ENCODE measurements around the gene DPP6. TPM values are rescaled to one million over a fixed set of nuclear protein-coding genes. Genes with fewer than 3 reads are reported as not detected.

Gene DPP6
- polyA plus RNA-seq, 1 of the 3 experiments (the other 2 are of a cell fraction), result not detected

DNA sequence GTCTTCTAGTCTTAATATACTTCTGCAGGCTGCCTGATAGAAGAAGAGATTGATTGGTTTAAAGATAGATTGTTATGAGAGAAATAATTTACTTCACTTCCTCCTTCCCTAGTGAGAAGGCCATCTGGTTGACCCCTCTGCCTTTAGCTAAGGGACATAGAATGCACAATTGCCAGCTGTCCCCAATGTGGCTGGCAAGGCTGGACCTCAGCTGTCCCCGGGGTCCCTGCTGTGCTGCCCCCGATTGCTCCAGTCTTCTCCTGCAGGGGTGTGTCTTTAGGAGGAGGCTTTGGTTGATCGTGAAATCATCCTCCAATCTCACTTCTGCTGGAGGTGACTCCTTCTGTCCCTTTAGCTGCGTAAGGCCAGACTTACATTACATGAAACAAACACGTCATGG, 388.5 kb downstream of the DPP6 start:
- 21% methylated on average over 5 of the region's 5 CpGs for WGBS (ENCODE audit: low lambda C conversion rate)

DNA sequence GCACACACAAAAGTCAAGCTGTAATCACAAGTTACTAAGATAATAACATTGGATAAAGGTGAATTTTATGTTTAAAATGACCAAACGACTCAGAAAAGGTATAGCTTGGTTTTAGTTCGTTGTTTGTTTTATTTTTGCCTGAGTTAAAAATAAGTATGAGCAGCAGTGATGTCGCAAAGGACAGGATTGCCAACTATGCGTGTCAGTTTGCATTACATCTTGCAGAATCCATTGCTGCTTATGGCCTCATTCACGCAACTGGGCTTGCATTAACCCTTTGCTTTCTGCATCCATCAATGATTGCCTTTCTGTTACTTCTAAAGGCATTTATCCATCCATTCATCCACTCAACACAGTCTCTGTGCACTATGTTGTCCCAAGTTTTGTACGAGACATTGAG, 389.6 kb downstream of the DPP6 start:
- no peak for DNase-seq
- H3K9me3 ChIP-seq, result peaks cover 7% of the 10 kb centered on the region; the same call in 1 of the 2 replicates
- H3K9me2 ChIP-seq, result 0 out of 2 replicates have a peak, but pooled peaks cover 3% of the 10 kb centered on the region
- no peak overlapping the region for H3K27ac ChIP-seq (ENCODE audit: low read depth in 2 of 2, low read length in 1 of 2)
- H3K4me2 ChIP-seq, result no peak overlapping the region
- POLR2A ChIA-PET, result no interaction called here
- H4K20me1 ChIP-seq (ENCODE audit: insufficient read depth), result no peaks in the 10 kb centered on the region
- no peak overlapping the region for H2AFZ ChIP-seq (ENCODE audit: low read depth)
- H3K4me3 ChIP-seq (ENCODE audit: low read depth in 2 of 2, low read length in 1 of 2), result no peak overlapping the region
- no peaks in the 10 kb centered on the region for H3K79me2 ChIP-seq (ENCODE audit: insufficient read depth)
- CTCF ChIA-PET, result interaction anchor here (0.6 to 2.1 kb wide), 2 partner anchors 62 to 358 kb away, joined by 3 to 5 read pairs; no protein-coding TSS in a partner anchor
- no peaks in the 10 kb centered on the region for H3K4me1 ChIP-seq (ENCODE audit: control insufficient read depth in 1 of 2, insufficient read depth in 2 of 2, low read depth in 1 of 2, low read length in 1 of 2)
- H3K9ac ChIP-seq, result no peak overlapping the region
- WGBS (ENCODE audit: low lambda C conversion rate), result 31% methylated on average over 6 of the region's 6 CpGs
- H3K36me3 ChIP-seq (replicated peaks in 1 of 2; ENCODE audit: control insufficient read depth in 1 of 2, insufficient read depth in 2 of 2, low read length in 1 of 2), result no peaks in the 10 kb centered on the region
- H3F3A ChIP-seq (replicated peaks; ENCODE audit: insufficient read depth), result no peaks in the 10 kb centered on the region
- no peaks in the 10 kb centered on the region for H3K27me3 ChIP-seq (ENCODE audit: insufficient read depth)
- TF ChIP-seq SMC3 (IDR thresholded peaks at IDR 0.05; ENCODE audit: low read depth, low read length) (no peak), RCOR1 (IDR thresholded peaks at IDR 0.05; ENCODE audit: low read length) (no peak), EP300 (IDR thresholded peaks at IDR 0.05; ENCODE audit: borderline replicate concordance in 1 of 2, low read depth in 1 of 2, low read length in 1 of 2) (no peak), MEF2A (IDR thresholded peaks at IDR 0.05; ENCODE audit: borderline replicate concordance, low read depth) (no peak), SIN3A (IDR thresholded peaks at IDR 0.05; ENCODE audit: borderline replicate concordance, low read depth, low read length) (no peak), GABPA (IDR thresholded peaks at IDR 0.05; ENCODE audit: low read depth) (no peak), NRF1 (IDR thresholded peaks at IDR 0.05; ENCODE audit: low read depth, low read length) (no peak), CHD2 (IDR thresholded peaks at IDR 0.05; ENCODE audit: low read length, partially characterized antibody) (no peak), POLR2AphosphoS5 (IDR thresholded peaks at IDR 0.05; ENCODE audit: low read depth, low read length) (no peak), EZH2phosphoT487 (IDR thresholded peaks at IDR 0.05; ENCODE audit: borderline replicate concordance, low read depth) (no peak), GATA2 (CRISPR knock-in tag; IDR thresholded peaks at IDR 0.05) (no peak), TCF12 (IDR thresholded peaks at IDR 0.05) (no peak)
- TF ChIP-seq, protein P1, sequence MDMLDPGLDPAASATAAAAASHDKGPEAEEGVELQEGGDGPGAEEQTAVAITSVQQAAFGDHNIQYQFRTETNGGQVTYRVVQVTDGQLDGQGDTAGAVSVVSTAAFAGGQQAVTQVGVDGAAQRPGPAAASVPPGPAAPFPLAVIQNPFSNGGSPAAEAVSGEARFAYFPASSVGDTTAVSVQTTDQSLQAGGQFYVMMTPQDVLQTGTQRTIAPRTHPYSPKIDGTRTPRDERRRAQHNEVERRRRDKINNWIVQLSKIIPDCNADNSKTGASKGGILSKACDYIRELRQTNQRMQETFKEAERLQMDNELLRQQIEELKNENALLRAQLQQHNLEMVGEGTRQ (IDR thresholded peaks at IDR 0.05; ENCODE audit: borderline replicate concordance, low read depth, low read length), result no peak
- TF ChIP-seq, protein P2, sequence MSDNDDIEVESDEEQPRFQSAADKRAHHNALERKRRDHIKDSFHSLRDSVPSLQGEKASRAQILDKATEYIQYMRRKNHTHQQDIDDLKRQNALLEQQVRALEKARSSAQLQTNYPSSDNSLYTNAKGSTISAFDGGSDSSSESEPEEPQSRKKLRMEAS (IDR thresholded peaks at IDR 0.05; ENCODE audit: low read depth), result no peak

More for the DNA sequence above, 388.5 kb downstream of the DPP6 start:
- CTCF ChIA-PET, result interaction anchor here (1.7 kb wide), 1 partner anchor 119 kb away, joined by 3 read pairs; no protein-coding TSS in a partner anchor
- Histone ChIP-seq H3K79me2 (ENCODE audit: insufficient read depth) (no peaks in the 10 kb centered on the region), H3K27ac (ENCODE audit: low read depth in 2 of 2, low read length in 1 of 2) (no peak overlapping the region), H3K4me3 (ENCODE audit: low read depth in 2 of 2, low read length in 1 of 2) (no peak overlapping the region), H3K4me1 (ENCODE audit: control insufficient read depth in 1 of 2, insufficient read depth in 2 of 2, low read depth in 1 of 2, low read length in 1 of 2) (no peaks in the 10 kb centered on the region), H3K4me2 (no peak overlapping the region), H2AFZ (ENCODE audit: low read depth) (no peak overlapping the region), H3K9me2 (0 out of 2 replicates have a peak, but pooled peaks cover 3% of the 10 kb centered on the region), H3K27me3 (ENCODE audit: insufficient read depth) (no peaks in the 10 kb centered on the region), H3K9me3 (peaks cover 4% of the 10 kb centered on the region; the same call in 1 of the 2 replicates), H4K20me1 (ENCODE audit: insufficient read depth) (no peaks in the 10 kb centered on the region), H3K9ac (no peak overlapping the region), H3K36me3 (replicated peaks in 1 of 2; ENCODE audit: control insufficient read depth in 1 of 2, insufficient read depth in 2 of 2, low read length in 1 of 2) (no peaks in the 10 kb centered on the region), H3F3A (replicated peaks; ENCODE audit: insufficient read depth) (no peaks in the 10 kb centered on the region)
- TF ChIP-seq, protein P3, sequence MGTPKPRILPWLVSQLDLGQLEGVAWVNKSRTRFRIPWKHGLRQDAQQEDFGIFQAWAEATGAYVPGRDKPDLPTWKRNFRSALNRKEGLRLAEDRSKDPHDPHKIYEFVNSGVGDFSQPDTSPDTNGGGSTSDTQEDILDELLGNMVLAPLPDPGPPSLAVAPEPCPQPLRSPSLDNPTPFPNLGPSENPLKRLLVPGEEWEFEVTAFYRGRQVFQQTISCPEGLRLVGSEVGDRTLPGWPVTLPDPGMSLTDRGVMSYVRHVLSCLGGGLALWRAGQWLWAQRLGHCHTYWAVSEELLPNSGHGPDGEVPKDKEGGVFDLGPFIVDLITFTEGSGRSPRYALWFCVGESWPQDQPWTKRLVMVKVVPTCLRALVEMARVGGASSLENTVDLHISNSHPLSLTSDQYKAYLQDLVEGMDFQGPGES (IDR thresholded peaks at IDR 0.05; ENCODE audit: low read depth, low read length), result no peak
- TF ChIP-seq RAD21 (IDR thresholded peaks at IDR 0.05; ENCODE audit: low read length), result no peak
- no peak for TF ChIP-seq FOXJ3 (CRISPR knock-in tag; IDR thresholded peaks at IDR 0.05)
- no peak for TF ChIP-seq RXRA (IDR thresholded peaks at IDR 0.05; ENCODE audit: borderline replicate concordance, low read depth)
- TF ChIP-seq TCF12 (IDR thresholded peaks at IDR 0.05), result no peak
- TF ChIP-seq, protein P1 (IDR thresholded peaks at IDR 0.05; ENCODE audit: borderline replicate concordance, low read depth, low read length), result no peak
- TF ChIP-seq NRF1 (IDR thresholded peaks at IDR 0.05; ENCODE audit: low read depth, low read length), result no peak
- TF ChIP-seq CHD2 (IDR thresholded peaks at IDR 0.05; ENCODE audit: low read length, partially characterized antibody), result no peak
- TF ChIP-seq NFIC (IDR thresholded peaks at IDR 0.05; ENCODE audit: borderline replicate concordance), result no peak
- no peak for TF ChIP-seq FOSL2 (IDR thresholded peaks at IDR 0.05; ENCODE audit: borderline replicate concordance, low read depth)
- TF ChIP-seq, protein P4, sequence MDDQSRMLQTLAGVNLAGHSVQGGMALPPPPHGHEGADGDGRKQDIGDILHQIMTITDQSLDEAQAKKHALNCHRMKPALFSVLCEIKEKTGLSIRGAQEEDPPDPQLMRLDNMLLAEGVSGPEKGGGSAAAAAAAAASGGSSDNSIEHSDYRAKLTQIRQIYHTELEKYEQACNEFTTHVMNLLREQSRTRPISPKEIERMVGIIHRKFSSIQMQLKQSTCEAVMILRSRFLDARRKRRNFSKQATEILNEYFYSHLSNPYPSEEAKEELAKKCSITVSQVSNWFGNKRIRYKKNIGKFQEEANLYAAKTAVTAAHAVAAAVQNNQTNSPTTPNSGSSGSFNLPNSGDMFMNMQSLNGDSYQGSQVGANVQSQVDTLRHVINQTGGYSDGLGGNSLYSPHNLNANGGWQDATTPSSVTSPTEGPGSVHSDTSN (IDR thresholded peaks at IDR 0.05), result no peak
- TF ChIP-seq RCOR1 (IDR thresholded peaks at IDR 0.05; ENCODE audit: low read length), result no peak
- POLR2A ChIA-PET, result no interaction called here
- DNase-seq, result no peak
